Astrocyte (in vitro differentiated cells and primary cell): ENCODE results near the gene FGGY. TPM values are rescaled to one million over a fixed set of nuclear protein-coding genes. Genes with fewer than 3 reads are reported as not detected.

Experiments
- DNase-seq: peaks from one replicate; pipeline ENCODE4 v3.0.0-alpha.2; 2010; ENCODE audit warnings: low read depth
- FAIRE-seq: peaks from 2 replicates; lab custom pipeline; 2011; peaks lifted over from hg19 to GRCh38; lab: Jason Lieb, UNC
- H2AFZ ChIP-seq: 2 replicates; pipeline ENCODE4 v1.6.0; 2012; ENCODE audit warnings: low read depth, low read length, inconsistent platforms
- H3K27ac ChIP-seq: 2 replicates; pipeline ENCODE4 v1.5.1; 2011; ENCODE audit warnings: low read depth, low read length, inconsistent platforms
- H3K27me3 ChIP-seq: 2 replicates; pipeline ENCODE4 v1.6.0; 2011; ENCODE audit warnings: low read length, inconsistent platforms; ENCODE audit not compliant: insufficient read depth
- H3K36me3 ChIP-seq: 2 replicates; pipeline ENCODE4 v1.5.1; 2011; ENCODE audit warnings: low read length, inconsistent platforms; ENCODE audit not compliant: insufficient read depth
- H3K4me1 ChIP-seq: 2 replicates; pipeline ENCODE4 v1.5.1; 2011; ENCODE audit warnings: low read length, inconsistent platforms; ENCODE audit not compliant: insufficient read depth
- H3K4me2 ChIP-seq: 2 replicates; pipeline ENCODE4 v1.6.0; 2012; ENCODE audit warnings: low read length, inconsistent platforms
- H3K4me3 ChIP-seq: 2 replicates; pipeline ENCODE4 v1.5.1; 2011; ENCODE audit warnings: low read depth, mild to moderate bottlenecking, low read length, inconsistent platforms; ENCODE audit not compliant: insufficient read depth
- H3K79me2 ChIP-seq: 2 replicates; pipeline ENCODE4 v1.6.0; 2012; ENCODE audit warnings: mild to moderate bottlenecking, low read length, inconsistent platforms; ENCODE audit not compliant: insufficient read depth
- H3K9ac ChIP-seq: 2 replicates; pipeline ENCODE4 v1.6.0; 2012; ENCODE audit warnings: mild to moderate bottlenecking, low read length, inconsistent platforms
- H3K9me3 ChIP-seq: 2 replicates; pipeline ENCODE4 v1.5.1; 2012; ENCODE audit warnings: low read depth, mild to moderate bottlenecking, low read length, inconsistent platforms; ENCODE audit not compliant: insufficient read depth
- H4K20me1 ChIP-seq: 2 replicates; pipeline ENCODE4 v1.6.0; 2012; ENCODE audit warnings: low read length, inconsistent platforms; ENCODE audit not compliant: insufficient read depth
- H3K27ac Mint-ChIP-seq: one replicate; pipeline ENCODE4 v1.8.0; 2021; ENCODE audit warnings: mild to moderate bottlenecking, mixed read lengths; ENCODE audit not compliant: unreplicated experiment
- H3K27me3 Mint-ChIP-seq: one replicate; pipeline ENCODE4 v1.8.0; 2021; ENCODE audit warnings: low read depth, mixed read lengths; ENCODE audit not compliant: unreplicated experiment
- H3K36me3 Mint-ChIP-seq: one replicate; pipeline ENCODE4 v1.8.0; 2021; ENCODE audit warnings: low read depth, mixed read lengths; ENCODE audit not compliant: unreplicated experiment
- H3K4me1 Mint-ChIP-seq: one replicate; pipeline ENCODE4 v1.8.0; 2021; ENCODE audit warnings: low read depth, mixed read lengths; ENCODE audit not compliant: unreplicated experiment
- H3K4me3 Mint-ChIP-seq: one replicate; pipeline ENCODE4 v1.8.0; 2021; ENCODE audit warnings: mild to moderate bottlenecking, moderate library complexity, mixed read lengths; ENCODE audit not compliant: unreplicated experiment
- H3K9me3 Mint-ChIP-seq: one replicate; pipeline ENCODE4 v1.8.0; 2021; ENCODE audit warnings: mild to moderate bottlenecking, mixed read lengths; ENCODE audit not compliant: unreplicated experiment
- EZH2 ChIP-seq: IDR thresholded peaks from 2 replicates; pipeline ENCODE4 v1.6.1; 2012; ENCODE audit warnings: mild to moderate bottlenecking, low read length, inconsistent platforms; ENCODE audit not compliant: insufficient read depth
- total RNA-seq: library from RNA; stranded (reverse); gene quantifications from 2 replicates; pipeline ENCODE4 v1.2.1, GENCODE V29; 2021
- TF ChIP-seq, protein P1 (sequence below): IDR thresholded peaks from 2 replicates; pipeline ENCODE4 v1.5.1; 2011; ENCODE audit warnings: low read depth, mild to moderate bottlenecking, inconsistent platforms, low read length, moderate library complexity; ENCODE audit not compliant: insufficient read depth

The FGGY gene
- total RNA-seq, 1 donor from 2014 or later, result 6.8 TPM

- Histone ChIP-seq H3K27ac (no peak overlapping the region), H3K4me1 (peaks cover 11% of the 10 kb centered on the region), H3K79me2 (no peaks in the 10 kb centered on the region), H3K27me3 (no peaks in the 10 kb centered on the region), H4K20me1 (no peaks in the 10 kb centered on the region), H3K9me3 (no peaks in the 10 kb centered on the region), H3K36me3 (no peaks in the 10 kb centered on the region), H2AFZ (no peak overlapping the region), H3K4me2 (peak overlapping the region; percentile 3), H3K4me3 (no peak overlapping the region), H3K9ac (no peak overlapping the region)
- peak; percentile 54 for DNase-seq
- Mint-ChIP-seq H3K4me3 (peak overlapping the region; percentile 22), H3K27ac (peak overlapping the region; percentile 96), H3K27me3 (no peaks in the 10 kb centered on the region), H3K9me3 (peaks cover 9% of the 10 kb centered on the region), H3K4me1 (peaks cover 30% of the 10 kb centered on the region), H3K36me3 (no peaks in the 10 kb centered on the region)
- TF ChIP-seq EZH2, result no peak
- TF ChIP-seq, protein P1, sequence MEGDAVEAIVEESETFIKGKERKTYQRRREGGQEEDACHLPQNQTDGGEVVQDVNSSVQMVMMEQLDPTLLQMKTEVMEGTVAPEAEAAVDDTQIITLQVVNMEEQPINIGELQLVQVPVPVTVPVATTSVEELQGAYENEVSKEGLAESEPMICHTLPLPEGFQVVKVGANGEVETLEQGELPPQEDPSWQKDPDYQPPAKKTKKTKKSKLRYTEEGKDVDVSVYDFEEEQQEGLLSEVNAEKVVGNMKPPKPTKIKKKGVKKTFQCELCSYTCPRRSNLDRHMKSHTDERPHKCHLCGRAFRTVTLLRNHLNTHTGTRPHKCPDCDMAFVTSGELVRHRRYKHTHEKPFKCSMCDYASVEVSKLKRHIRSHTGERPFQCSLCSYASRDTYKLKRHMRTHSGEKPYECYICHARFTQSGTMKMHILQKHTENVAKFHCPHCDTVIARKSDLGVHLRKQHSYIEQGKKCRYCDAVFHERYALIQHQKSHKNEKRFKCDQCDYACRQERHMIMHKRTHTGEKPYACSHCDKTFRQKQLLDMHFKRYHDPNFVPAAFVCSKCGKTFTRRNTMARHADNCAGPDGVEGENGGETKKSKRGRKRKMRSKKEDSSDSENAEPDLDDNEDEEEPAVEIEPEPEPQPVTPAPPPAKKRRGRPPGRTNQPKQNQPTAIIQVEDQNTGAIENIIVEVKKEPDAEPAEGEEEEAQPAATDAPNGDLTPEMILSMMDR, result no peak
- FAIRE-seq, result no peak
Measured at GRCh38 chr1:59498640-59499039, 201.7 kb downstream of the FGGY start.

DNA sequence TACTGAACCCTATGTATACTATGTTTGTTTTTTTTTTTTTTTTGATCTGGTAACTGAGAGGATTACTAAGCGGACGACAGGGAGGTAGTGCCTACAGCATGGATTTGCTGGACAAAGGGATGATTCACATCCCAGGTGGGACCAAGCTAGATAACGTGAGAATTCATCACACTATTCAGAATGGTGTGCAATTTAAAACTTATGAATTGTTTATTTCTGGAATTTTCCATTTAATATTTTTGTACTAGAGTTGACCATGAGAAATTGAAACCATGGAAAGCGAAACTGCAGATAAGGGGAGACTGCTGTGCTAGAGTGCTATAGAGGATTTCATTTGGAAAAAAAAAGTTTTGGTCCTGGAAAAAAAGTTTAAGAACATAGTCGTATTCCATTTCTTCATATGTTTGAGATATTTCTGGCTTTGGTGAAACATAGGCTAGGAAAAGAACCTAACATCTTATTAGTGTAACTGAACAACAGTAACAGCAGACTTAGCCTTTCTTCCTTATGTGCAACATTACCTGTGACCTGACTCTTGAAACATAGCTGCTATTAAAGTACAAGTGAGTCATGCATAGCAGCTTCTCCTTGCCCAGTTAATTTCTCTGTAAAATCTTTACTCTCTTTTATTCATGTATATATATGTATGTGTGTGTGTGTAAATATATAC, 202.5 kb downstream of the FGGY start:
- H3K27me3 ChIP-seq, result no peaks in the 10 kb centered on the region
- peak overlapping the region; percentile 3 for H3K4me2 ChIP-seq
- TF ChIP-seq EZH2, result no peak
- TF ChIP-seq, protein P1, result no peak
- no peak for FAIRE-seq
- H3K4me1 Mint-ChIP-seq, result peaks cover 35% of the 10 kb centered on the region
- H3K36me3 Mint-ChIP-seq, result no peaks in the 10 kb centered on the region
- peaks cover 9% of the 10 kb centered on the region for H3K9me3 Mint-ChIP-seq
- H3K9ac ChIP-seq, result no peak overlapping the region
- H3K36me3 ChIP-seq, result no peaks in the 10 kb centered on the region
- no peak overlapping the region for H2AFZ ChIP-seq
- H3K79me2 ChIP-seq, result no peaks in the 10 kb centered on the region
- H3K9me3 ChIP-seq, result no peaks in the 10 kb centered on the region
- H3K27ac ChIP-seq, result no peak overlapping the region
- H3K4me1 ChIP-seq, result peaks cover 11% of the 10 kb centered on the region
- H3K27ac Mint-ChIP-seq, result peak overlapping the region; percentile 96
- DNase-seq, result peak; percentile 45
- no peaks in the 10 kb centered on the region for H4K20me1 ChIP-seq
- H3K4me3 ChIP-seq, result no peak overlapping the region
- no peaks in the 10 kb centered on the region for H3K27me3 Mint-ChIP-seq
- H3K4me3 Mint-ChIP-seq, result no peak overlapping the region

DNA sequence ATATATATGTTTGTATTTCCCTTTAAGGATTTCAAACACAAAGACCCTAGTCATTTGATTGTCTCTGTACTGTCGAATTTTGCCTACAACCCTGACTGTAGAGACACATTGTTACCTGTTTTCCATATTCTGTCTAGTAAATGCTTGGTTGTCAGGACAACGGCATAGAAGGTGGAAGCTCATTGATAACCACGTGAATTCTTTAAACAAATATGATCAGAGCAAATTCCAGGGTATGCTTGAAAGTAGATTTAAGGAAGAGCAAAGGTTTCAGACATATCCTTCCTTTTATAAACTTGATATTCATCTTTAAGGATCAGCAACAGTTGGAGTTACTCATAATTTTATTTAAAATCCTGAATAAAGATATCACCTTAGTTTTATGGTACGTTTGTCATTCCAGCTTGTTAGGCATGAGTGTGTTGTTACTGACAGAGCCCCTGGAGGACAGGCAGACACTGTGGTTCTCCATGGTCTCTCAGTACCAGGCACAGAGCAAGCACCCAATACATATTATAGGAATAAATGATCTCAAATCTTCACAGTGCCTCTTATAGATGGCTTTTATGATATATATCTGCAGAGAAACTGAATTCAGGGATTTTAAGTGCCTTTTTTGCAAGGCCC, 203.2 kb downstream of the FGGY start:
- Histone ChIP-seq H4K20me1 (no peaks in the 10 kb centered on the region), H3K27me3 (no peaks in the 10 kb centered on the region), H3K9ac (no peak overlapping the region), H2AFZ (no peak overlapping the region), H3K4me3 (no peak overlapping the region), H3K4me1 (peaks cover 11% of the 10 kb centered on the region), H3K79me2 (no peaks in the 10 kb centered on the region), H3K27ac (no peak overlapping the region), H3K9me3 (no peaks in the 10 kb centered on the region), H3K36me3 (no peaks in the 10 kb centered on the region), H3K4me2 (no peak overlapping the region)
- Mint-ChIP-seq H3K27ac (peak overlapping the region; percentile 96), H3K4me1 (peaks cover 40% of the 10 kb centered on the region), H3K4me3 (no peak overlapping the region), H3K36me3 (no peaks in the 10 kb centered on the region), H3K9me3 (peaks cover 9% of the 10 kb centered on the region), H3K27me3 (no peaks in the 10 kb centered on the region)
- FAIRE-seq (no peak), DNase-seq (no peak)
- TF ChIP-seq, protein P1, result no peak
- no peak for TF ChIP-seq EZH2
